Esophagus muscularis mucosa (tissue), 4 donors: ENCODE data around the gene ADK. TPM values are rescaled to one million over a fixed set of nuclear protein-coding genes. Genes with fewer than 3 reads are reported as not detected.
"Not testable (repeated sequence)": the region's sequence is repeated elsewhere in the genome, so short reads cannot be mapped to it uniquely, and the experiment has no call there.

Source experiments
- DNase-seq: peaks from one replicate; pipeline ENCODE4 v3.0.0-alpha.2; 2017; ENCODE audit errors: extremely low spot score
- H3K27ac ChIP-seq, 4 donors: fragments of 200-600 bp; sonication (generic); replicated peaks in 1 of 4; 1 replicate in 3 of 4; 2 replicates in 1 of 4; pipeline ENCODE4 v1.5.1; 2016 to 2019; ENCODE audit warnings: mild to moderate bottlenecking in 1 of 4
- H3K27me3 ChIP-seq, 4 donors: fragments of 200-600 bp; sonication (generic); one replicate each; pipeline versions ENCODE4 v1.5.1 to v1.6.0; 2016 to 2019
- H3K36me3 ChIP-seq, 4 donors: fragments of 200-600 bp; sonication (generic); one replicate each; pipeline ENCODE4 v1.5.1; 2016 to 2019
- H3K4me1 ChIP-seq, 4 donors: fragments of 200-600 bp; sonication (generic); one replicate each; pipeline ENCODE4 v1.5.1; 2016 to 2019
- H3K4me3 ChIP-seq, 4 donors: fragments of 200-600 bp; sonication (generic); 1 replicate in 2 of 4; 2 replicates in 2 of 4; pipeline ENCODE4 v1.5.1; 2016 to 2019; ENCODE audit warnings: mild to moderate bottlenecking in 4 of 4, moderate library complexity in 1 of 4
- H3K9me3 ChIP-seq, 4 donors: fragments of 200-600 bp; sonication (generic); 1 replicate in 3 of 4; 2 replicates in 1 of 4; pipeline ENCODE4 v1.5.1; 2016 to 2019
- EP300 ChIP-seq: sonication (generic); formaldehyde crosslinking; IDR thresholded peaks from one replicate; pipeline ENCODE4 v1.6.1; 2017; ENCODE audit warnings: antibody characterized with exemption
- POLR2A ChIP-seq: fragments of 450-650 bp; IDR thresholded peaks from one replicate; pipeline ENCODE4 v1.6.1; 2017; ENCODE audit warnings: antibody characterized with exemption, moderate library complexity, mild to moderate bottlenecking, low read depth
- POLR2AphosphoS5 ChIP-seq, 2 donors: sonication (generic); formaldehyde crosslinking; IDR thresholded peaks; one replicate each; pipeline ENCODE4 v1.6.1; 2017; ENCODE audit warnings: antibody characterized with exemption in 2 of 2
- WGBS: methylation state at CpG from one replicate; pipeline ENCODE4 v1.1.5; 2018; 5-methylcytosine and 5-hydroxymethylcytosine counted together
- intact Hi-C: fragments of 100-400 bp; cut with DNase I; formaldehyde crosslinking; loops from one replicate; pipeline ENCODE4 v1.15.1; 2023
- total RNA-seq, 4 donors: library from RNA; depleted of rRNA; stranded (reverse); fragments of >200 nt; gene quantifications; one replicate each; pipeline versions ENCODE4 v1.1.0 to v1.2.1, GENCODE V29; 2016
- TF ChIP-seq, protein P1 (sequence below), 3 experiments: fragments of 200-600 bp in 2 of 3; fragments of 450-650 bp in 1 of 3; sonication (generic) in 2 of 3; IDR thresholded peaks; one replicate each; pipeline ENCODE4 v1.5.1; 2017 to 2019; ENCODE audit warnings: antibody characterized with exemption in 3 of 3, mild to moderate bottlenecking in 2 of 3, moderate library complexity in 1 of 3

ADK gene
- total RNA-seq, 4 donors from 2014 or later = 20.2 to 23.3 (median 21.2) TPM

DNA sequence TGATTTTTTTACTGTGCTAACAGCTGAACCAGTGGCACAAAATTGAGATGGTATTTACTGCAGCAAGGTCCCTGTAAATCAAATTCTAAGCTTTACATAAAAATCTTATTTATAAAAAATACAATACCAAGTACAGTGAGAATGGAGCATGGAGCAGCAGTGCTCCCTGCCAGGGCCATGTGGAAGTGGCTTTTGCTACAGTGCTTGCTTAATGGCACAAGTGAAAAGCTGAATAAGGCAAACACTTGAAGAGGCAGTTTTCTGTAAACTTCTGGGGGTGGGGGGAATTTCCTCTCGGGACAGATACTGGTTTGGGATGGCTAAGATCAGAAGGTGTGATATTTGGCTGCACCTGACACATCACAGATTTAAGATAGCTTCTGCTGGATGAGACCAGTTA lies 27.9 kb upstream of the ADK start:
- H3K9me3 ChIP-seq = no peaks in the 10 kb centered on the region
- peak overlapping the region in 3 of 4 donors; percentile 1 to 68 (median 53) for H3K27ac ChIP-seq
- H3K36me3 ChIP-seq = peaks cover 23 to 95% (median 83%) of the 10 kb centered on the region in 4 donors
- 24% methylated on average over 1 of the region's 1 CpG for WGBS
- no peaks in the 10 kb centered on the region for H3K27me3 ChIP-seq
- intact Hi-C loops = no loop called here
- peaks cover 0 to 43% (median 34%) of the 10 kb centered on the region in 4 donors for H3K4me1 ChIP-seq
- no peak overlapping the region for H3K4me3 ChIP-seq
- no peak for DNase-seq
- TF ChIP-seq POLR2AphosphoS5 (IDR thresholded peaks at IDR 0.05) = no peak
- no peak for TF ChIP-seq POLR2A

DNA sequence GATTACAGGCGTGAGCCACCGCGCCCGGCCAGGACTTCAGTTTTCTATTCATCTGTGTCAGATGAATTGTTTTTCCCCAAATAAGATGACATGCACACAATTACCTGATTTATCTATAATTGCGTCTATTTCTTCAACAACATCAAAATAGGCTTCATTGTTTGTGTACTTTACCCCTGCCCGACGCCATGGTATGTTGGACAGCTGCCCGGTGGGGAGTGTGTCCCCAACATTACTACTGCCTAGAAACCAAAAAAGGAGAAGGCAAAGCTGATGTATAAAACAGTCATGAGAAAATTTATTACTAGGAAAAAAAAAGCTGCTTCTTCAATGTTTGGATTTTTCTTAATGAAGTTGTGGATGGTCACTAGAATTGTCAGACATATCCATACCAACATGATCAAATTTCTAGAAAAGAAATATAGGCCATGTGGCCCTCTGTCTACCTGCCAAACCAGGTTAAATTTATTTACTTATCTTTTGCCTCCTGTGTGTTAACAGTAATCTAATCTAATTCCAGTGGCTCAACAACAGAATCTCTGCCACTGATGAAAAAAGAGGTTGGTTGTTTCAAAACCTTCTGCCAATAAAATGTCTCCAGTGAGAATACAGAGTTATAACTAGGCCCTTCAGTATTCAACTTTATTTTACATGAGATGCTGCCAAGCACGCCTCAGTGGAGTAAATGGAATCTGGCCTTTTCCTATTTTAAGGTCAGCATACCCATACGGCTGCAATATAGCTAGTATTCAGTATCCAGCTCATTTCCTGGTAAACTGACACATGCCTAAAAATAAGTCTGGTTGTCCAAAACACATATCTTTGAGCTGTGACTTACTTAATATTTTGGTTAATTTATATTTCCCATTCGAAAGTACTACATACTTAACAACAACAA lies 16.8 kb upstream of the ADK start:
- DNase-seq = no peak
- WGBS = 77% methylated on average over 11 of the region's 11 CpGs
- TF ChIP-seq POLR2A (no peak), POLR2AphosphoS5 (IDR thresholded peaks at IDR 0.05) (no peak), EP300 (no peak)
- TF ChIP-seq, protein P1, sequence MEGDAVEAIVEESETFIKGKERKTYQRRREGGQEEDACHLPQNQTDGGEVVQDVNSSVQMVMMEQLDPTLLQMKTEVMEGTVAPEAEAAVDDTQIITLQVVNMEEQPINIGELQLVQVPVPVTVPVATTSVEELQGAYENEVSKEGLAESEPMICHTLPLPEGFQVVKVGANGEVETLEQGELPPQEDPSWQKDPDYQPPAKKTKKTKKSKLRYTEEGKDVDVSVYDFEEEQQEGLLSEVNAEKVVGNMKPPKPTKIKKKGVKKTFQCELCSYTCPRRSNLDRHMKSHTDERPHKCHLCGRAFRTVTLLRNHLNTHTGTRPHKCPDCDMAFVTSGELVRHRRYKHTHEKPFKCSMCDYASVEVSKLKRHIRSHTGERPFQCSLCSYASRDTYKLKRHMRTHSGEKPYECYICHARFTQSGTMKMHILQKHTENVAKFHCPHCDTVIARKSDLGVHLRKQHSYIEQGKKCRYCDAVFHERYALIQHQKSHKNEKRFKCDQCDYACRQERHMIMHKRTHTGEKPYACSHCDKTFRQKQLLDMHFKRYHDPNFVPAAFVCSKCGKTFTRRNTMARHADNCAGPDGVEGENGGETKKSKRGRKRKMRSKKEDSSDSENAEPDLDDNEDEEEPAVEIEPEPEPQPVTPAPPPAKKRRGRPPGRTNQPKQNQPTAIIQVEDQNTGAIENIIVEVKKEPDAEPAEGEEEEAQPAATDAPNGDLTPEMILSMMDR (IDR thresholded peaks at IDR 0.05) = no peak
- peaks cover 65 to 96% (median 79%) of the 10 kb centered on the region in 4 donors for H3K36me3 ChIP-seq
- no peaks in the 10 kb centered on the region for H3K9me3 ChIP-seq
- intact Hi-C loops = no loop called here
- no peaks in the 10 kb centered on the region for H3K27me3 ChIP-seq
- H3K4me3 ChIP-seq = no peak overlapping the region
- H3K27ac ChIP-seq = no peak overlapping the region
- H3K4me1 ChIP-seq = peaks cover 0 to 9% (median 2%) of the 10 kb centered on the region in 4 donors

DNA sequence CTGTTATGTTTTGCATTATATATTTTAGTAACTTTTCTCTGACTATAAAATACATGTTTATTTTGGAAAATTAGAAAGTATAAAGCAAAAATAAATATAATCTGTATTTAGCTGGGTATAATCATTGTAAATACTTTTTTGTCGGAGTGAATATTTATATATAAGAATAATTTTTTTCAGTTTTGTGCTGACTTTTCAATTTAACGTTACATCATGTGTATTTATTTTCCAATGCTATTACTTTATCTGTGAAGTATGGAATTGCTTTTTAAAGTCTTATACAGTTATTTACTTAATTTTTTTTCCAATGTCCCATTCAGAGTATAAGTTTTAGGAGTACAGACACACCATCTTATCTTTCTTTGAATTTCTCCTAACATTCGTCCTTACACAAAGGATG lies 15.6 kb upstream of the ADK start:
- Histone ChIP-seq H3K4me1 (peaks cover 0 to 9% (median 2%) of the 10 kb centered on the region in 4 donors), H3K9me3 (no peaks in the 10 kb centered on the region), H3K27me3 (no peaks in the 10 kb centered on the region), H3K27ac (no peak overlapping the region), H3K36me3 (peaks cover 59 to 89% (median 71%) of the 10 kb centered on the region in 4 donors), H3K4me3 (no peak overlapping the region)
- intact Hi-C loops = no loop called here
- 92% methylated on average over 3 of the region's 3 CpGs for WGBS
- no peak for DNase-seq
- TF ChIP-seq EP300 = no peak

DNA sequence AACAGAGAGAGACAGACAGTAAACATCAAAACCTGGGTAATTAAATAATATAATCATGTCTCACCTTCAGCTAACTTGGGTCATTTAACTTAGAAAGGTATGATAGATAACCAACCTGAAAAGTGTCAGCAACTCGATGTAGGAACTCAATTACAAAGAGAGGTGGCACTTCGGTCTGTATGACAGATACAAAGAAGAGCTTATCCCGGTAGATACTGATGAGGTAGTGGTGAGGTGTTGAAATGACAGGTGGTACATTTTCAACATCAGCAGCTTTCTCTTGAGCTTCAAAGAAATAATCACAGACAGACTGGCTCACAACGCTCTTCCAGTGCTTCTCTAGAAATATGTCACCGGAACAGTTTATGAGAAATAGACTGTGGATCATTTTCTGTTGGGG lies 13.0 kb upstream of the ADK start:
- Histone ChIP-seq H3K27ac (no peak overlapping the region), H3K4me3 (no peak overlapping the region), H3K36me3 (peaks cover 43 to 63% (median 48%) of the 10 kb centered on the region in 4 donors), H3K27me3 (no peaks in the 10 kb centered on the region), H3K4me1 (peaks cover 0 to 18% (median 9%) of the 10 kb centered on the region in 4 donors), H3K9me3 (no peaks in the 10 kb centered on the region)
- TF ChIP-seq POLR2AphosphoS5 (IDR thresholded peaks at IDR 0.05) (no peak), EP300 (no peak), POLR2A (no peak)
- TF ChIP-seq, protein P1 (IDR thresholded peaks at IDR 0.05) = no peak
- intact Hi-C loops = no loop called here
- no peak for DNase-seq
- 81% methylated on average over 5 of the region's 5 CpGs for WGBS

DNA sequence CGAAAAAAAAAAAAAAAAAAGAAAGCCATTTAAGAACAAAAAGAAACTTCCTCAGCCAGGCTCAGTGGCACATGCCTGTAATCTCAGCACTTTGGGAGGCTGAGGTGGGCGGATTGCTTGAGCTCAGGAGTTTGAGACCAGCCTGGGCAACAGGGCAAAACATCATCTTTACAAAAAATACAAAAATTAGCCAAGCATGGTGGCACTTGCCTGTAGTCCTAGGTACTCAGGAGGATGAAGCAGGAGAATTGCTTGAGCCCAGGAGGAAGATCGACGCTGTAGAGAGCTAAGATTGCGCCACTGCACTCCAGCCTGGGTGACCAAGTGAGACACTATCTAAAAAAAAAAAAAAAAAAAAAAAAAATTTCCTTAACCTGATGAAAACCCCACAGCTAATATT lies 12.4 kb upstream of the ADK start:
- H3K27me3 ChIP-seq, H3K4me3 ChIP-seq, DNase-seq, intact Hi-C loops, H3K9me3 ChIP-seq, H3K27ac ChIP-seq: not testable (repeated sequence)
- peaks cover 37 to 57% (median 42%) of the 10 kb centered on the region in 4 donors for H3K36me3 ChIP-seq
- 83% methylated on average over 5 of the region's 5 CpGs for WGBS
- H3K4me1 ChIP-seq = peaks cover 0 to 22% (median 12%) of the 10 kb centered on the region in 4 donors

DNA sequence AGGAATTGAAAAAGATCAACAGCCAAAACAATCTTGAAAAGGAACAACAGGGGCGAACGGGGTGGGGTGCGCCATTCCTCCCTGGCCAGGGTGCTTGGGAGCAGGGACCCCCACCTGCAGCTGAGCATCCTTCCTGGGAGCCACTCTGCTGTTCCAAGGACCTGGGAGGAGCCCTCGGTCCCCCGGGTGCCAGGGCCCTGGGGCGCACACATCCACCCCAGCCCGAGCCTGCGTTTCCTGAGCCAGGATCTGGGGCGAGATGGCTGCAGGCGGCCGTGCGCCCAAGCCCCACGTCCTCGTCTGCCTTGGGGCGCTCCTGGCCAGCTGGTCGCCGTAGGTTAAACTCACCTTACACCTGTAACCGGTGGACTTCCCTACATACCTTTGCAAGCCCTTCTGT lies 11.0 kb upstream of the ADK start:
- no peak for DNase-seq
- Histone ChIP-seq H3K4me1 (peaks cover 6 to 27% (median 21%) of the 10 kb centered on the region in 4 donors), H3K27ac (no peak overlapping the region), H3K27me3 (no peaks in the 10 kb centered on the region), H3K4me3 (no peak overlapping the region), H3K36me3 (peaks cover 26 to 43% (median 33%) of the 10 kb centered on the region in 4 donors), H3K9me3 (no peaks in the 10 kb centered on the region)
- intact Hi-C loops = no loop called here
- TF ChIP-seq, protein P1 (IDR thresholded peaks at IDR 0.05) = no peak
- TF ChIP-seq EP300 (no peak), POLR2A (no peak), POLR2AphosphoS5 (IDR thresholded peaks at IDR 0.05) (no peak)
- WGBS = 94% methylated on average over 13 of the region's 18 CpGs
